Stomach smooth muscle (tissue), 2 donors: ENCODE results near the gene KIF6.

Experiments
- H3K27ac ChIP-seq: one replicate; pipeline ENCODE4 v1.7.0; 2013; ENCODE audit warnings: mild to moderate bottlenecking, low read length, inconsistent platforms
- H3K27me3 ChIP-seq, 2 donors: one replicate each; pipeline ENCODE4 v1.7.0; 2013; ENCODE audit warnings: low read length in 2 of 2; ENCODE audit not compliant: insufficient read depth in 2 of 2, control insufficient read depth in 1 of 2
- H3K36me3 ChIP-seq, 2 donors: one replicate each; pipeline ENCODE4 v1.7.0; 2013; ENCODE audit warnings: low read length in 2 of 2; ENCODE audit not compliant: control insufficient read depth in 2 of 2, insufficient read depth in 2 of 2
- H3K4me1 ChIP-seq: one replicate; pipeline ENCODE4 v1.7.0; 2013; ENCODE audit warnings: low read length; ENCODE audit not compliant: control insufficient read depth, insufficient read depth
- H3K4me3 ChIP-seq, 2 donors: one replicate each; pipeline ENCODE4 v1.7.0; 2013; ENCODE audit warnings: low read length in 2 of 2
- H3K9ac ChIP-seq, 2 donors: one replicate each; pipeline ENCODE4 v1.7.0; 2013; ENCODE audit warnings: low read length in 2 of 2, mild to moderate bottlenecking in 1 of 2
- H3K9me3 ChIP-seq, 2 donors: one replicate each; pipeline ENCODE4 v1.7.0; 2013; ENCODE audit warnings: low read length in 2 of 2; ENCODE audit not compliant: control insufficient read depth in 2 of 2
- donor health status: healthy.
- donor health status: Pancreatic carcinoma.

The KIF6 gene

GRCh38 chr6:39567091-39567490 lies 158.1 kb downstream of the KIF6 start:
- no peaks in the 10 kb centered on the region for H3K4me1 ChIP-seq
- H3K9me3 ChIP-seq, result no peaks in the 10 kb centered on the region
- H3K9ac ChIP-seq, result no peak overlapping the region
- no peak overlapping the region for H3K4me3 ChIP-seq
- no peak overlapping the region for H3K27ac ChIP-seq
- H3K27me3 ChIP-seq, result no peaks in the 10 kb centered on the region
- H3K36me3 ChIP-seq, result no peaks in the 10 kb centered on the region

DNA sequence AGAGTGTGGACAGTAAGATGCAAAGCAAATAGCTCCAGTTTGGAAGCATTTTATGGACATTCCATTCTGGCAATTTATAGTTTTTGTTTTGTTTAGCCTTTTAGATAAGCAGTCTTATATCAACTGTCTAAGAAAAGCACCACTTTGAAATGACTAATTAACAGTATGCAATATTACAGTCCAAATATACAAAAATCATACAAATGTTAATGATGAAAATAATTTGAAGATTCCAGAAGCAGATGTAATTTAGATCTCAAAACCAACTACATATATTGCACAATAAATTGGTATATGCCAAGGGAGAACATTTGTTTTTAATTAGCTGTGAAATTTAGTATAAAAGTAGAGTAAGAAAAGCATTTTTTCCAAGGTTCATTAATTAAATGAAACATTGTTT lies 158.8 kb downstream of the KIF6 start:
- no peaks in the 10 kb centered on the region for H3K36me3 ChIP-seq
- no peak overlapping the region for H3K27ac ChIP-seq
- no peaks in the 10 kb centered on the region for H3K4me1 ChIP-seq
- H3K4me3 ChIP-seq, result no peak overlapping the region
- H3K9me3 ChIP-seq, result no peaks in the 10 kb centered on the region
- H3K9ac ChIP-seq, result no peak overlapping the region
- no peaks in the 10 kb centered on the region for H3K27me3 ChIP-seq

DNA sequence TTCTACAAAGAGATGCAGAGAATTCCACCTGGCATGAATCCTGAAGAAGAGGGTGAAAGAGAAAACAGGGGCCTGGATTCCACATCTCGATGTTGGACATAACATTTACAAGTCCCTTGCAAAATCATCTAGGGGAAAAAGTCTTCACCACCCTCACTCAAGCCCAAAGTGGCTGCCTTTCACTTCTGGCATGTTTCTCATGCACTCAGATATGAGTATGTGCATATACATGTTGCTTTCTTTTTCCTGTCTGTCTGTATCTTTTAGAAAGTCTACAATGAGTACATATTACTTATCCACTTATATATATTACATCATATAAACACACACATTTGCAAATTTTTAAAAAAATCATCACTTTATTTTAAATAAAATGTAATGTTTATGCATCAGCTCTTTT lies 159.3 kb downstream of the KIF6 start:
- no peak overlapping the region for H3K4me3 ChIP-seq
- H3K36me3 ChIP-seq, result no peaks in the 10 kb centered on the region
- H3K4me1 ChIP-seq, result no peaks in the 10 kb centered on the region
- H3K27ac ChIP-seq, result no peak overlapping the region
- no peaks in the 10 kb centered on the region for H3K9me3 ChIP-seq
- no peak overlapping the region for H3K9ac ChIP-seq
- H3K27me3 ChIP-seq, result no peaks in the 10 kb centered on the region

DNA sequence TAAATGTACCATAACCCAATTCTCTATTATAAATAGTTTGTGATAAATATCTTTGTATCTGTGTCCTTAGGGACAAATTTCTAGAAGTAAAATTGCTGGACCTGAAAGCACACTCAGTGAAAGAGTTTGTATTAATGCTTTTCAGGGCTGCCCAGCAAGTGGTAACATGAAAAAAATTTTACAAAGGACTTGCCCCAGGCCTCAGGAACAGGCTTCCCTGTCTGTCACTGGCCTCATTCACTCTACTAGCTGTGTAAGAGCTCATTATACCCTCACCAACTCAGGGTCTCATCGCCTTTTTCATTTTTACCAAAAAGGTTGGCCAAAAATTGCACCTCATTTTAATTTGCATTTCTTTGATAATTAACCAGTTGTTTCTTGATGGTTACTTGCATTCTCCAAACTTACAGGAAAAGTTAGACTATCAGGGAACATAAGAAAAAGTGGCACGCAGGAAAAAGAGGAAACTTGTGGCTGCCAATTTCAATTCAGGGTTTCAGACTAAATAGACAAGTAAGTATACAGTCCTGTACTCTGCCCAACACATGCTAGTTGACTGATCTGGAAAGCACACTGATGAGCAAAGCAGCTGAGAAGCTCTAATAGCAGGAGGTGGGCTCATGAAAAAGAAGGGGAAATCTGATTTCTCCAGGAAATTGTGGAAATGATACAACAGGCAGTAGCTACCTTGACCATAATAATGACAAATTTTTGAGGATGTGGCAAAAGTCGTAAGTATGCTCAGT lies 161.5 kb downstream of the KIF6 start:
- Histone ChIP-seq H3K36me3 (no peaks in the 10 kb centered on the region), H3K27ac (no peak overlapping the region), H3K27me3 (no peaks in the 10 kb centered on the region), H3K9ac (no peak overlapping the region), H3K4me1 (no peaks in the 10 kb centered on the region), H3K9me3 (no peaks in the 10 kb centered on the region), H3K4me3 (no peak overlapping the region)

DNA sequence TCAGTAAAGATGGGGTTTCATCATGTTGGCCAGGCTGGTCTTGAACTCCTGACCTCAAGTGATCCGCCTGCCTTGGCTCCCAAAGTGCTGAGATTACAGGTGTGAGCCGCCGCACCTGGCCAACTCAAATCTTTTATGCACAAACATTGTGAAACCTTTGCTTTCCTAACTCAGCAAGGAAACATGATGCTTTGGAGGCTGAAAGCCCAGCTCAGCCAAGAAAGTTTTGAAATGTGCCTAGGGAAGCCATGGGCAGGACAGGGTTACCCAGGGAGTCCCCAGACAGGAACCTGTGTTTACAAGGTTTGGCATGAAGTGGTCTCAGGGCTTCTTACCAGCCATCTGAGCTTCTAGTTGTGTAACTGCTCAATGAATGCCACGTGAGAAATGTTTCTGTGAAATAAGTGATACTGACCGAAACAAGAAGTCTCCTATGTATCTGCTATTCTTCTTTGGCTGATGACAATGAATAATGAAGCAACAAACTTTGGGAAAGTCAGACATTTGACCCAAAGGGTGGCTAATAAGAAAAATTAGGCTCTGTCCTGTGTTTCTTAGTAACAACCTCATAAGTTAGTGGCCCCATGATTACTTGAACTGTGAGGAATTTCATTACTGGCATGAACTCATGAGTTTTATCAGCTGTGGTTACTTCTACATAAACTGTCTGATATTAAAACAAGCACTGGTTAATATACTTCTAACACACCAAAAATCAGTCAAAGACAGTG lies 163.5 kb downstream of the KIF6 start:
- no peak overlapping the region for H3K4me3 ChIP-seq
- no peaks in the 10 kb centered on the region for H3K27me3 ChIP-seq
- no peaks in the 10 kb centered on the region for H3K4me1 ChIP-seq
- no peak overlapping the region for H3K27ac ChIP-seq
- no peaks in the 10 kb centered on the region for H3K36me3 ChIP-seq
- no peak overlapping the region for H3K9ac ChIP-seq
- H3K9me3 ChIP-seq, result no peaks in the 10 kb centered on the region

DNA sequence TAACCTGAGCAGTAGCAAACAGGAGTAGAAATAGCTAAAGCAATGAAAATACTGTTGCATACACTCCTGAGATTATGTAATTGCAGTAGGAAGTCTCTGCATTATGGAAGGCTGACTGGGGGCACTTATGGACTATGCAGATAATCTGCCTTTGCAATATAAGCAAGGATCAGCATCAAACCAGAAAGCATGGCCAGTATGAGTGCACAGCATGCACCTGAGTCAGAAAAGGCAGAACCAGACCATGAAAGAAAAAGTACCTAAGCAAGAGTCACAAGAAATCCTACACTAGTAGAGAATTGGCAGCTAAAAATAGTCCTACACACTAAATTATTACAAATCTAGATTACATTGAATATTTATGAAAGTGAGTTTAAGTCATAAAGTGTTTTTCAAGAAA lies 164.3 kb downstream of the KIF6 start:
- Histone ChIP-seq H3K27me3 (no peaks in the 10 kb centered on the region), H3K4me3 (no peak overlapping the region), H3K4me1 (no peaks in the 10 kb centered on the region), H3K9ac (no peak overlapping the region), H3K36me3 (no peaks in the 10 kb centered on the region), H3K9me3 (no peaks in the 10 kb centered on the region), H3K27ac (no peak overlapping the region)

GRCh38 chr6:39558591-39559190 lies 166.5 kb downstream of the KIF6 start:
- H3K9ac ChIP-seq, result no peak overlapping the region
- no peak overlapping the region for H3K27ac ChIP-seq
- no peaks in the 10 kb centered on the region for H3K36me3 ChIP-seq
- H3K27me3 ChIP-seq, result no peaks in the 10 kb centered on the region
- H3K9me3 ChIP-seq, result no peaks in the 10 kb centered on the region
- no peak overlapping the region for H3K4me3 ChIP-seq
- peaks cover 3% of the 10 kb centered on the region for H3K4me1 ChIP-seq

DNA sequence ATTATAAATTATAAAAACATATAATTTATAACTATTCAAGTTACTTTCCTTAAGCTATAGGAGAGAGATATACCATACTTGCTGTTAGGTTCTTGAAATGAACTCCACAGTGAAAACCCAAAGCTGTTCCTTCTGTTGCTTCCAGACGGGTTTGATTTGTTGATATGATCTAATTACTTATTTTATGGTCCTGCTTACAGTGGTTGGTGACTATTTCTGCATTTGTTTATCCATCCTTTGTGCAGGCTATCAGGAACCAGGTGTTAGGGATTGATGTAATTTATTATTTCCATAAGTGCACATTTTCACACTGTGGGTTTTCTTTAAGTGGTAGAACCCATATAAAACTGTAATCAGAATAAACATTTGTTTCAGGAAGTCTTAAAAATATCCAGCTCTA lies 167.1 kb downstream of the KIF6 start:
- H3K9ac ChIP-seq, result no peak overlapping the region
- H3K4me3 ChIP-seq, result no peak overlapping the region
- no peak overlapping the region for H3K27ac ChIP-seq
- H3K36me3 ChIP-seq, result no peaks in the 10 kb centered on the region
- H3K9me3 ChIP-seq, result no peaks in the 10 kb centered on the region
- H3K4me1 ChIP-seq, result peaks cover 3% of the 10 kb centered on the region
- no peaks in the 10 kb centered on the region for H3K27me3 ChIP-seq

DNA sequence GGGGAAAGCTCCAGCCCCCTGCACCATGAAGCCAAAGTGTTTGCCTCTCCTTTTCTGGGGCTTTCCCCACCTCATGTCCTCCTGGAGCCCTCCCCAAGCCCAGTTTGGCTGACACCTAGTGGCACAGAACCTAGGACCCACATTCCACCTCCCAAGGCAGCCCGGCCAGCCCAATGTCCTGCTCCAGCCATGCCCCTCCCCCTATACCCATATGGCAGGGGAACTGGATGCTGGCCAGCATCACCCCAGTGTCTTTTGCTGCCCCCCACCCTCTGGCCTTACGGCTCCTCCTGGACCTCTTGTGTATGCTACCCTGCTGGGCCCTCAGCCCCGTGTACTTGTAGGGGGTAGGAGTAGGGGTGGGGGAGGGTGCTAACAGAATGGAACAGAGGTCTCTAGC lies 170.1 kb downstream of the KIF6 start:
- Histone ChIP-seq H3K27me3 (no peaks in the 10 kb centered on the region), H3K36me3 (no peaks in the 10 kb centered on the region), H3K4me3 (no peak overlapping the region)

DNA sequence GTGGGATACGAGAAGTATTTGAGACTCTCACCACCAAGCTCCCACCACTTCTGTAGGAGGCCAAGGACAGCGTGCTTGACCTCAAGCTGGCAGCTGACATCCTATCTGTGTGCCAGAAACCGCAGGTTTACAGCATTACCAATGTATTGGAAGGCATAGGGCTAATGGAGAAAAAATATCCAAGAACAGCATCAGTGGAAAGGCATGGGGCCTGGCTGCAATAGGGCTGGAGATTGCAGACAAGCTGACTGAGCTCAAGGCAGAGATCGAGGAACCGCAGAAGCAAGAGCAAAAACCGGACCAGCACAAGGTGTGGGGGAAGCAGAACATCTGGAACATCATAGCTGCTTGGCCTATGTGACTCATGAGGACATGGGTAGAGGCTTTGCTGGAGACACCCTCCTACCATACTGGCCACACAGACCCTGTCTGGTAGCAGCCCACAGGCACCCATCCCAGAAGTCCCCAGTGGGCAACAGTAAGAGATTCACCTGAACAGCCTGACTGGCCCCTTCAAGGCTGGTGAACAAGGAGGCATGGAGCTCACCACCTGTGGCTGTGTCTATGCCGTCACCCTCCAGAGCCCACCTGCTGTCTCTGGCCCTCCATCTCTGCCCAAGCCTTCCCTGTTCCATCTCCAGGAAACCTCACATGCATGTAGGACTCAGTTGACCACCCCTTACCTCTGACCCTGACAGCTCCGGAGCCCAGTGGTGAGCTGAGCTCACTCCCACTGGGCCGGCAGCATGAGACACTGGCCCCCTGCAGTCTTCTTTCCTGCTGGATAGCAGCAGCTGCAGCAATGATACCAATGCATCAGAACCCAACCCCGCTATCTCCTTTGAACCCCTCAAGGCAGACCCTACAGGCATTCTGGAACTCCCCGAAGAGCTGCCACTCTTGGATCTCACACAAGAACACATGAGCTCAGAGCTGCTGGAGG lies 171.1 kb downstream of the KIF6 start:
- no peak overlapping the region for H3K4me3 ChIP-seq
- no peak overlapping the region for H3K9ac ChIP-seq
- no peaks in the 10 kb centered on the region for H3K36me3 ChIP-seq
- H3K27me3 ChIP-seq, result no peaks in the 10 kb centered on the region
- H3K4me1 ChIP-seq, result peaks cover 3% of the 10 kb centered on the region
- no peak overlapping the region for H3K27ac ChIP-seq
- H3K9me3 ChIP-seq, result no peaks in the 10 kb centered on the region

More for the DNA sequence above, 170.1 kb downstream of the KIF6 start:
- Histone ChIP-seq H3K9ac (no peak overlapping the region), H3K4me1 (peaks cover 3% of the 10 kb centered on the region), H3K27ac (no peak overlapping the region), H3K9me3 (no peaks in the 10 kb centered on the region)
